Fibroblast of skin of scalp (primary cell): ENCODE results near the gene SLC25A23.
A peak's percentile ranks its signal among the peaks of the same experiment; 100 is the strongest.
"Not testable (repeated sequence)": the region's sequence is repeated elsewhere in the genome, so short reads cannot be mapped to it uniquely, and the experiment has no call there.

Experiments
- DNase-seq: peaks from one replicate; pipeline ENCODE4 v3.0.0-alpha.2; 2013

SLC25A23 gene

DNA sequence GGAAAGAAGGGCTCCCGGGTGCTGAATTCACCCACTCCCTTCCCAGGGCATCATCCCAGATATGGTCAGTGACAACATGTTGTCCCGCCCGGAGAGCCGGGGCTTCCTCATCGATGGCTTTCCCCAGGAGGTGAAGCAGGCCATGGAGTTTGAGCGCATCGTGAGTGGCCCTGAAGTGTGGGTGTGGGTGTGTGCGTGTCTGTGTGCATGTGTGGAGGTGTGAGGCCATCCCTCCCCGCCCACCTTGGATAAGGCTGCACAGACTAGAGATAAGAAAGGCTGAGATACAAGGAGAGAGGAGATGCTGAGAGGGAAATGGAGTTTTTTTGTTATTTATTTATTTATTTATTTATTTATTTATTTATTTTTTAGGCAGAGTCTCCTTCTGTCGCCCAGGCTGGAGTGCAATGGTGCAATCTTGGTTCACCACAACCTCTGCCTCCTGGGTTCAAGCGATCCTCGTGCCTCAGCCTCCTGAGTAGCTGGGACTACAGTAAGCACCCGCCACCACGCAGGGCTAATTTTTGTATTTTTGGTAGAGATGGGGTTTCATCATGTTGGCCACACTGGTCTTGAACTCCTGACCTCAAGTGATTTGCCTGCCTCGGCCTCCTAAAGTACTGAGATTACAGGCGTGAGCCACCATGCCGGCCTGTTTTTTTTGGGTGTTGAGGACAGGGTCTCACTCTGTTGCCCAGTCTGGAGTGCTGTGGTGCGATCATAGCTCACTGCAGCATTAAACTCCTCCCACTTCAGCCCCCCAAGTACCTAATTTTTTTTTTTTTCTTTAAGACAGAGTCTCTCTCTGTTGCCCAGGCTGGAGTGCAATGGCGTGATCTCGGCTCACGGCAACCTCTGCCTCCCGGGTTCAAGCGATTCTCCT is 59.3 kb downstream of the SLC25A23 start:
- not testable (repeated sequence) for DNase-seq

DNA sequence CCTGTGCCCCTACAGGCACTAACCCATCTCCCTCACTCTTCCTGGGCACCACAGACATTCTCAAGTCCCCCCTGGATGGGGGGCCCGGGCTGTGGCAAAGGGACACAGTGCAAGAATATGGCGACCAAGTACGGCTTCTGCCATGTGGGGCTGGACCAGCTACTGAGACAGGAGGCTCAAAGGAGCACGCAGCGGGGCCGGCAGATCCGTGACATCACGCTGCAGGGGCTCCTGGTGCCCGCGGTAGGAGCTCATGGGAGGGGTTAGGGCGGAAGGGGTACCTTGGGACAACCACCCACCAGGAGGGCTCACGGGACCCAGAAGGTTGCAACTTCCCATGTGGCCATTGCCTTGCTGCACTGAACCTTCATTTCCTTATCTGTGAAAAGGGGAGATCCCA is 63.3 kb downstream of the SLC25A23 start:
- DNase-seq: no peak

- no peak for DNase-seq
Observed at GRCh38 chr19:6394831-6395230, 64.8 kb downstream of the SLC25A23 start.

GRCh38 chr19:6393983-6394412 is 65.6 kb downstream of the SLC25A23 start:
- no peak for DNase-seq

GRCh38 chr19:6393074-6393982 is 66.3 kb downstream of the SLC25A23 start, which contains the start of gene GTF2F1:
GTF2F1 (minus strand) TSS chr19:6393164; CDS start chr19:6392995, 169 bp downstream.
- DNase-seq: peak; percentile 98

GRCh38 chr19:6392221-6393073 is 67.1 kb downstream of the SLC25A23 start:
- DNase-seq: no peak
